ENCODE data around the gene TSPAN9. TPM values are rescaled to one million over a fixed set of nuclear protein-coding genes. Genes with fewer than 3 reads are reported as not detected.
A peak's percentile ranks its signal among the peaks of the same experiment; 100 is the strongest.

Gene TSPAN9
- total and polyA plus RNA-seq, 2 donors from 2014 or later, result 62.4 to 81.6 TPM

DNA sequence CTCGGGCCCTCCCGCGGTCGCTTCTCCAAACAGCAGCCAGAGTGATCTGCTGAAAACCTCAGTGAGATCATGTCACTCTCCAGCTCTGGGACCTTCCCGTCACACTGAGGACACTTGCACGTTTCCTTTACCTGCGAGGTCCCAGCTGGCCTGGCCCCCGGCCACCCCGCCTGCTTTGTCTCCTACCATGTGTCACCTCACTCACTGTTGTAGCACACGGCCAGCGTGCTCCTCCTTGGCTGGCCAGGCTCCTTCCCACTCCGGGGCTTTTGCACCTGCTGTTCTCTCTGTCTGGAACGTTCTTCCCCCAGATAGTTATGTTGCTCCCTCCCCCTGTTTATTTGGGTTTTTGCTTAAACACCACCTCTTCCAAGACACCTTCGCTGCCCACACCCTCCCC, 199.0 kb downstream of the TSPAN9 start:
- Histone ChIP-seq H3K27me3 (ENCODE audit: control insufficient read depth, insufficient read depth, low read length) (no peaks in the 10 kb centered on the region), H3K4me3 (ENCODE audit: low read length in 3 of 3) (no peak overlapping the region), H3K27ac (ENCODE audit: low read depth in 2 of 2, low read length in 2 of 2) (no peak overlapping the region), H3K4me1 (ENCODE audit: control insufficient read depth in 2 of 3, insufficient read depth in 2 of 3, low read depth in 1 of 3, low read length in 3 of 3) (peaks cover 0 to 13% (median 0%) of the 10 kb centered on the region in 3 donors), H3K36me3 (ENCODE audit: control insufficient read depth in 2 of 3, insufficient read depth in 3 of 3, low read length in 3 of 3) (peaks cover 0 to 16% (median 8%) of the 10 kb centered on the region in 3 donors), H3K9ac (ENCODE audit: low read length in 3 of 3) (no peak overlapping the region), H3K9me3 (ENCODE audit: control insufficient read depth in 2 of 3, insufficient read depth in 1 of 3, low read length in 3 of 3) (no peaks in the 10 kb centered on the region)
- FAIRE-seq (no peak), DNase-seq (no peak)
- intact Hi-C loops (cut with DNase I), result loop anchor here (10.0 kb wide), 1 partner anchor 201 kb away; the partner anchor contains the start of gene TSPAN9
- TF ChIP-seq, protein P1, sequence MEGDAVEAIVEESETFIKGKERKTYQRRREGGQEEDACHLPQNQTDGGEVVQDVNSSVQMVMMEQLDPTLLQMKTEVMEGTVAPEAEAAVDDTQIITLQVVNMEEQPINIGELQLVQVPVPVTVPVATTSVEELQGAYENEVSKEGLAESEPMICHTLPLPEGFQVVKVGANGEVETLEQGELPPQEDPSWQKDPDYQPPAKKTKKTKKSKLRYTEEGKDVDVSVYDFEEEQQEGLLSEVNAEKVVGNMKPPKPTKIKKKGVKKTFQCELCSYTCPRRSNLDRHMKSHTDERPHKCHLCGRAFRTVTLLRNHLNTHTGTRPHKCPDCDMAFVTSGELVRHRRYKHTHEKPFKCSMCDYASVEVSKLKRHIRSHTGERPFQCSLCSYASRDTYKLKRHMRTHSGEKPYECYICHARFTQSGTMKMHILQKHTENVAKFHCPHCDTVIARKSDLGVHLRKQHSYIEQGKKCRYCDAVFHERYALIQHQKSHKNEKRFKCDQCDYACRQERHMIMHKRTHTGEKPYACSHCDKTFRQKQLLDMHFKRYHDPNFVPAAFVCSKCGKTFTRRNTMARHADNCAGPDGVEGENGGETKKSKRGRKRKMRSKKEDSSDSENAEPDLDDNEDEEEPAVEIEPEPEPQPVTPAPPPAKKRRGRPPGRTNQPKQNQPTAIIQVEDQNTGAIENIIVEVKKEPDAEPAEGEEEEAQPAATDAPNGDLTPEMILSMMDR (IDR thresholded peaks at IDR 0.05; ENCODE audit: borderline replicate concordance, extremely low read depth, insufficient read depth), result no peak

DNA sequence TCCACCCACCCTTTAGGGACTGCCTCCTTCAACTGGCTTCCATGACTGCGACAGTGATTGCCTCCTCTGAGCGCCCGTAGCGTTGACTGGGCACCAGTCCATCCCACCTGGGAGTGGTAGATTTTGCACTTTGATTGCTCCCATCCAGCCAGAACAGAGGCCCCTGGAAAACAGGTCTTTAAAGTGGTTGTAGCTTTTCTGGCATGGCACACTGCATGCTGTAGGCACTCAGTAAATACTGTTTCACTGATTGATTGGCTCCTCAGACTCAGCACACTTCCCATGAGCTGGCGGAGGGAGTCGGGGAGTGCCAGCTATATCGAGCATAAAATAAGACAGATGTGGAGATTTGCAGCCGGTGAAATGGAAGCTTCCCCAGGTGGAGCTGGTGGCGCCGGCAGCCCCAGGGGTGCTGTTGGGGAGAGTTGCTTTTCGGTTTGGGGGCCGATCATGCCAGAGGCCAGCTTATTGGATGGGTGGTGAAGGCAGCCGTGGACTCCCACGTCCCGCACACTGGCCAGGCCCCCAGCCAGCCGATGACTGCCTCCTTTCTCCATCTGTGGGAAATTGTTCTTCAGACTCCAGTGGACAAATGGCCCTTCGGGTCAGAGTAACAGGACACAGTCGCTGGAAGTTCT, 200.2 kb downstream of the TSPAN9 start:
- Histone ChIP-seq H3K4me3 (ENCODE audit: low read length in 3 of 3) (no peak overlapping the region), H3K9ac (ENCODE audit: low read length in 3 of 3) (no peak overlapping the region), H3K36me3 (ENCODE audit: control insufficient read depth in 2 of 3, insufficient read depth in 3 of 3, low read length in 3 of 3) (peaks cover 0 to 25% (median 17%) of the 10 kb centered on the region in 3 donors), H3K9me3 (ENCODE audit: control insufficient read depth in 2 of 3, insufficient read depth in 1 of 3, low read length in 3 of 3) (no peaks in the 10 kb centered on the region), H3K27me3 (ENCODE audit: control insufficient read depth, insufficient read depth, low read length) (no peaks in the 10 kb centered on the region), H3K4me1 (ENCODE audit: control insufficient read depth in 2 of 3, insufficient read depth in 2 of 3, low read depth in 1 of 3, low read length in 3 of 3) (peaks cover 0 to 13% (median 0%) of the 10 kb centered on the region in 3 donors), H3K27ac (ENCODE audit: low read depth in 2 of 2, low read length in 2 of 2) (no peak overlapping the region)
- DNase-seq (peak in 3 of 5 donors; percentile 31 to 65 (median 50)), FAIRE-seq (no peak)
- intact Hi-C loops (cut with DNase I), result loop anchor here (10.0 kb wide), 1 partner anchor 203 kb away; the partner anchor contains the start of gene TSPAN9
- TF ChIP-seq, protein P1 (IDR thresholded peaks at IDR 0.05; ENCODE audit: borderline replicate concordance, extremely low read depth, insufficient read depth), result no peak

DNA sequence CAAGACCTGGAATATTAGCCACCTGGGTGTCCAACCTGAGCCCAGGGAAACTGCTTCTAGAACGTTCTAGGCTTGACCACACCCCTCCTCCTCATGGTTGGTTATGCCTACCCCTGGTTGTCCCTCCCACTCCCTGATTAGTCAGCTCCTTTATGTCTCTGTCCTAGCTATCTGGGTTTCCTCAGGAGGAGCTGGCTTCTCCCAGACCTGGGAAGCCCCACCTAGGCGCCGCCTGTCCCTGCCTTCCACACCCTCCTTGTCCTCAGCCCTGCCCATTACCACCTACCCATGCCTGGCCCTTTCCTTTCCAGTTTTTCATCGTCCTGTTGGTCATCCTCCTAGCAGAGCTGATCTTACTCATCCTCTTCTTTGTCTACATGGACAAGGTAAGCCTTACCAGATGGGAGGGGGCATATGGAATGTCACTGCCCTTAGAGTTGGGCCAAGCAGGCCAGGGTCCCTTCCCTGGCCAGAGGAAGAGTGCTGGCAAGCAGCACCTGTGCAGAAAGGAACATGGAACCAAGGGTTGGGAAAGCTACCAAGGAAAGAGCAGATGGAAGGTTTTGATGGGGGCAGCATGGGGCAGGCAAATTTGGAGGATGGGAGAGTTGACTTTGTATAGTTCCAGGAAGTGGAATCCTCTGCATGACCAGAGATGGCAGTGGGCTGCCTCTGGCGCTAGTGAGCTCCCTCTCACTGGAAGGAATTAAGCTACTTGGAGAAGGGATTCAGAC, 201.7 kb downstream of the TSPAN9 start:
- DNase-seq (no peak), FAIRE-seq (no peak)
- no peak overlapping the region for H3K4me3 ChIP-seq (ENCODE audit: low read length in 3 of 3)
- TF ChIP-seq, protein P1 (IDR thresholded peaks at IDR 0.05; ENCODE audit: borderline replicate concordance, extremely low read depth, insufficient read depth), result no peak
- H3K9ac ChIP-seq (ENCODE audit: low read length in 3 of 3), result no peak overlapping the region
- H3K36me3 ChIP-seq (ENCODE audit: control insufficient read depth in 2 of 3, insufficient read depth in 3 of 3, low read length in 3 of 3), result peaks cover 0 to 31% (median 23%) of the 10 kb centered on the region in 3 donors
- H3K27me3 ChIP-seq (ENCODE audit: control insufficient read depth, insufficient read depth, low read length), result no peaks in the 10 kb centered on the region
- intact Hi-C loops (cut with DNase I), result loop anchor here (10.0 kb wide), 1 partner anchor 204 kb away; the partner anchor contains the start of gene TSPAN9
- H3K4me1 ChIP-seq (ENCODE audit: control insufficient read depth in 2 of 3, insufficient read depth in 2 of 3, low read depth in 1 of 3, low read length in 3 of 3), result peaks cover 0 to 7% (median 0%) of the 10 kb centered on the region in 3 donors
- H3K27ac ChIP-seq (ENCODE audit: low read depth in 2 of 2, low read length in 2 of 2), result no peak overlapping the region
- no peaks in the 10 kb centered on the region for H3K9me3 ChIP-seq (ENCODE audit: control insufficient read depth in 2 of 3, insufficient read depth in 1 of 3, low read length in 3 of 3)
